ENCODE results near the gene KRTAP24-1.

The KRTAP24-1 gene, protein sequence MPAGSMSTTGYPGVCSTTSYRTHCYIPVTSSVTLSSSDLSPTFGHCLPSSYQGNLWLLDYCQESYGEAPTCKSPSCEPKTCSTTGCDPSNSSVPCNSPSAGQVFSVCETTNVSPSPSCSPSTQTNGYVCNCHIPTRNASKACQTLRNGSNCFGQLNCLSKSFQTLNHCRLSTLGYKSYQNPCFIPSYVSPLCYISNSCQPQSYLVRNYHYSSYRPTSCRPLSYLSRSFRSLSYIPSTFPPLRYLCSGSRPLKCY

DNA sequence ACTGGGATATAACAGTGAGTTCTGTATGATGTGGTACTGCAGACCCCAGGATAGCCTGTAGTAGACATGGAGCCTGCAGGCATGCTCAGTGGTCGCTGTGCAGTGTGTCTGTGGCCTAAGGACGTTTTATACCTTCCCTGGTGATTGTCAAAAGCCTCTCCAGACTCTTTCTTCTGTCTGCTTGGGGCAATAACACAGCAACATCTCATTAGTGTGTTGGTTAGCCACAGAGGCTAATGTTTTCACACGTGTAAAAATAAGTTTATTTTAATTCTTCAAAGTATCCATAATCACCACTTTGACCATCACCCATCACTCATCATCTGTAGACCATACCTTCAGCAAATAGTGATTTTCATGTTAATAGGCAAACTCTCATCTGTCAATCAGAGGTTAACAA is at the start of gene KRTAP24-1:
TSS of gene KRTAP24-1 (minus strand) at position 101 of the 400 bp plus-strand sequence. CDS start at position 83, 18 bp downstream.
- DNase-seq: no peak

DNA sequence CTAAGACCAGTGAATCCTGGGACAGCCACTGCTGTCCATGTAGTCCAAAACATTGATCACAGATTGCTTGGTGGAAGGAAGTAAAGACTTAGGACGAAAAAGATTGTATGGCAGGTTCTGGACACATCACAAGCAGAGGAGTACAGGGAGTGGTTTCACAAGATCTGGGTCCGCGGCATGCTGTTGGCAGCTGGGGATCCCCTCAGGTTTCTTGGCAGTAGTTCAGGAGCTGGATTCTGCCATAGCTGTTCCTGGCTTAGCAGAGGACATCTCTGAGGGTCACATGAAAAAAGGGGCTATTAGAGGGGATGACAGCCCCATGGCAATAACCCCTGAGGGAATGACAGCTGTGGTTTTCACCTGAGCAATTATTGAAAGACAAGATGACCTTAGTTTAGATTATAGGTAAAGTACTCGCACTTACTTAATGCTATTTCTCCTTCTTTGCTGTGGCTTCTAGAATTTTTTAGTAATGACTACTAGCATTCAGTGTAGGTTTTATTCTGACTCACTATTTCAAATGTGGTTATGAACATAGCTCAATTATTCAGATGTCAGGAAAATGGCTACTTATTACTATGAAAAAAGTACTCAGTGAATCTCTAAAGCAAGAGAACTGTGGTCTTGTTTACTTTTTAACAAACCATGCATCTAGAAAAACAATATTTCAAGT is 46.6 kb upstream of the KRTAP24-1 start:
- DNase-seq: no peak

DNA sequence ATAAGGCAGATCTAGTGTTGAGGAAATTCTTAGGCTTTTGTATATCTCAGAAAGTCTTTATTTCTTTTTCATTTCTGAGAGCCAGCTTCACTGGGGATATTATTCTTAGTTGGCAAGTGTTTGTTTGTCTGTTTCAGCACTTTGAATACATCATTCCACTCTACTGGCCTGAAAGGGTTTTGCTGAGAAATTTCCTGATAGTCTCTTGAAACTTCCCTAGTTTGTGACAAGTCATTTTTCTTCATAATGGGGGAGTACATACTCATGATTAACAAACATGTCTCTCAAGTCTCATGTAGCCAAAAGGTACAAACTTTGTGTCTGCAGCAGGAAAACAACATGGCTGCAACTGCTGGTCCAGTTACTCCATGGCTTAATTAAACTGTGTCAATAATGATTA is 43.6 kb upstream of the KRTAP24-1 start:
- DNase-seq: no peak

DNA sequence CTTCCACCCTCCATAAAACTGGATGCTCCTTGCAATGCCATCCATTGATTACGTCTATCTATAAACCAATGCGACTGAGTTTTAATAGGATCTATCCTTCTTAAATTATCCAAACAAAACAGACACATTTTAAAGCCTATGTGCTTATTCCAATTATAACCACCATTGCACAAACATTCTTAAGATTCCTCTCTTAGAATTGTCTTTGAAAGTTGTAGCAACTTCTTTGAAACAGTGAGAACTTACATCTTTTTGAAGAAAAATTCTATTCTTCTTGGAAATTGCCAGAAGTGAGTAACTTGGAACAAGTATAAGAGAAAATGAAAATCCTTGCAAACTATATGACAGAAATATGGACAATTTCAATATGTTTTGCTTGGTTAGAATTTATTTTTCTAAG is 37.5 kb upstream of the KRTAP24-1 start, which contains the start of gene KRTAP26-1:
TSS of gene KRTAP26-1 (minus strand) at position 101 of the 400 bp plus-strand sequence. CDS start 280 bp downstream, outside the sequence.
- DNase-seq: no peak

DNA sequence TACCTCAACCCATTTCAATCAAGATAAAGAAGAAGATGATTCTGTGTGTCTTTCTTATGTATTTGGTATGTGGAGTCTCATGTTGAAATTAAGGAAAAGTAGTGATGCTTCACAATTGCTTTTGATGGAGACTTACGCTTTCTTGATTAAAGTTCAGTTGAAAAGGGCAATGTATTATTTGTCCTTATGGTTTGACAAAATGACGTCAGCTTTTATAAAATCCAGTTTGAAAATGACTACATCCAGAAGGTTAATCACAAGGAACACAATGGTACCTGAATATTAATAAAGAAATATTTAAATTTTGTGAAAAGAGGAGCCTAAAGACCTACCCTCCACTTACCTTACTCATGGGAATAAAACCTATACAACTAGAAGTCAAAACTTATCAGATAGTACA is 33.0 kb upstream of the KRTAP24-1 start:
- DNase-seq: no peak

DNA sequence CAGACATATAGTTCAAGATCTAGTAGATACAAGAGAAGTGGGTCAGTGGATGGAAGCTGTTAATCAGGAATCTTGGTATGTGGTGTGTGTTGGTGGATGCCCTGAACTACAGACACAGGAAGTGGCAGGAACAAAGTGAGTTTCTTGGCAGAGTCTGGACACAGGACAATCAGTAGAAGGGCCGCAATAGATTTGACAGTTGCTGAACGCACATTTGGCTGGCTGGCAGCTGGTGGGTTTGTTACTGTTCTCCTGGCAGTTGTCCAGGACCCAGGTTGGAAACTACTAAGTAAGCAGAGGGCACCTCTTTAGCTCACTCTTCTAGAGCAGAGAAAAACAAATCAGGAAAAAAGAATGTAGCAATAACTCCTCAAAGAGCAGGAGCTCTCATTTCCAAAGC is 24.1 kb upstream of the KRTAP24-1 start:
- DNase-seq: no peak

DNA sequence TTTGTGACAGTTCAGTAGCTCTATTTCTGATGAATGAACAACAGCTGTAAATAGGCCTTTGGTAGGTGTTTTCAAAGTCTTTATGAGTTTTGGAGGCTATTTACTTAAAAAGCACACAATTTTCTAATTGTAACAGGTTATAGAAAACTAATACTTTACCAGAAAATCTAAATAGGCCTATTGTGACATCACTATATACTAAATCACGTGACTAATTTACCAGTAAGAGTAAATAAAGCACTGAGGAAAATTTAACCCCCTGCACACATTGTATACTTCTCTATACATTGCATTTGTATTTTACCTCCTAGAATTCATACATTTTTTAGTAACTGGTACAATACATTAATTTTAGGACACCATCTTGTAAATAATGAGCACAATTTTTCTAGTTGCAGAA is 22.4 kb upstream of the KRTAP24-1 start:
- no peak for DNase-seq

DNA sequence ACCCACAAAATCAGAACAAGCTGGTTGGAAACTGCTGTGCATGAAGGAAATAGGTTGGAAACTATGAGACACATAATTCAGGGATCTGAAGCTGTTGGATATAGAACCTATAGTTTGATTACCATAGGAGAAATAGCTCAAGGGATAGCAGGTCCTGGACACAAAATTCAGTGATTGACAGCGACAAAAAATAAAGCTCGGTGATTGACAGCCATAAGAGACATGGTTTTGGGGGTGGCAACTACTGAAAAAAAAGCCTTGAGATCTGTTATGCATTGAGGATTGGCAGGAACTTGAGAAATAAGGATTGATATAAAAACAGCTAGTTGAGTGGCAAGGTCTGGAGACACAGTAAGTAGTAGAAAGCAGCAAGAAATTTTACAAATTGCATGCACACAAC is 6.5 kb upstream of the KRTAP24-1 start, which contains the start of gene KRTAP25-1:
TSS of gene KRTAP25-1 (minus strand) at position 300 of the 400 bp plus-strand sequence. CDS start at position 276, 24 bp downstream.
- DNase-seq: no peak

DNA sequence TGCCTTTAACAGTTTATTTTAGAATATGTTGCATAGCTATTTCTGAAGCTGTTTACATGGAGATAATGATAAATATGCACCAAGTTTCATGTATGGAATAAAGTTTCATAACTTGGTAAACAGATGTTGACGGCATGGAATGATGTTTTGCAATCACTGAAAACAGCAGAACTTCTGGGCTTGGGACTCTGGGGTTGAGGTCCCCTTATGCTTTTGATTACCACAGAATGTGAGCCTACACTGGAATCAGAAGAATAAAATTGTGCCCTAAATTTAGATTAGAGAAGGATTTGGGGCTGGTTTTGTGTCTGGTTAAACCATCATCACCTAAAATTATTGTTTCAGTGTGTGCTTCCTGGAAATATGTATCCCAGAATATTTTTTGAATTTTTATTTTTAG is 11.1 kb downstream of the KRTAP24-1 start:
- no peak for DNase-seq

DNA sequence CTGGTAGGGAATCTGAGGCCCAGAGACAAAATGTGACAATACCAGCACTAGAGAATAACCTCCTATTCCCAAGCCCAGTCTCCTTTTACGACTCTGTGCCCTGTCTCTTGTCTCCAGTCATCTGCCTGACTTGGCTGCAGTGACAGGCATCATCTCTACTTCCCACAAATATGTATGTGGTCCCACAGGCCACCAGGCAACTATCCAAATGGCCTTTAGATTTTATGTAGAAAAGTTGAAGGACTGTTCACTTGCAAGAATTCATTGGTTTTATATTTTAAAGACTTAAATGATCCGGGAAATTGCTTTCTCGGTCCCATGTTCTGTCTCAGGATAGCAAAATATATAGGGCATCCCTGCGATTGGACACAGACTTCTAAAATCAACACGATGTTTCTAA is 11.6 kb downstream of the KRTAP24-1 start:
- no peak for DNase-seq

DNA sequence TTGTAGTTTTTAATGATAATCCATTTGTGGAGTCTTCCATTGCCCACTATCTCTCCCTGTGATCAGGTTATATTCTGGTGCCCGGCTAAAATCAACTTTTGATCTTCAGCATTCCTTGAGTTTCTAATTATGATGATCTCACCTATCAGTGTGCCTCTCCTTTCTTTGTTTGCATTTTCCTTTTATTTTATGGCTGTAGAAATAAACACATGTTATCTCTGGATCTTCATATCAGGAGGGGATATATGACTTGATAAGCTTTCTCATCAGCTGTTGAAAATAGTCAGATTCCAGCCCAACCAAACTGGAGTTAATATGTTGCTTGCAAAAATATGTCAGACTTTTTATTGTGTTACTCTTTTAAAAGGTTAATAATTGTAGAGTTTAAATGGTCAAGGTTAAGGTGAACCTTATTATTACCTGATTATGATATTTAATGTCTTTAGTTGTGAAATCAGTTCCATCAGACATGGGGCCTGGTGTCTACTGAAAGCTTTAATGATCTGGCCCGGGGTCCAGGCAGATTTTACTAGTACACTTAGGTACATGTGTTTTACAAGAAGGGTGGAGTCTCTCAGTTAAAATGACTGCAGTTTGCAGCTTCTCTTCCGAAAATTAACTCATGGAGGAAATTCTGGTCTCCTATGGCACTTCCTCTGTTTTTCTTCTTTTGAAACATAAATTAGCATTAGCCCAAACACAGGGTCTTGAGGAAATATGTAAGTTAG is 12.8 kb downstream of the KRTAP24-1 start:
- DNase-seq: no peak

DNA sequence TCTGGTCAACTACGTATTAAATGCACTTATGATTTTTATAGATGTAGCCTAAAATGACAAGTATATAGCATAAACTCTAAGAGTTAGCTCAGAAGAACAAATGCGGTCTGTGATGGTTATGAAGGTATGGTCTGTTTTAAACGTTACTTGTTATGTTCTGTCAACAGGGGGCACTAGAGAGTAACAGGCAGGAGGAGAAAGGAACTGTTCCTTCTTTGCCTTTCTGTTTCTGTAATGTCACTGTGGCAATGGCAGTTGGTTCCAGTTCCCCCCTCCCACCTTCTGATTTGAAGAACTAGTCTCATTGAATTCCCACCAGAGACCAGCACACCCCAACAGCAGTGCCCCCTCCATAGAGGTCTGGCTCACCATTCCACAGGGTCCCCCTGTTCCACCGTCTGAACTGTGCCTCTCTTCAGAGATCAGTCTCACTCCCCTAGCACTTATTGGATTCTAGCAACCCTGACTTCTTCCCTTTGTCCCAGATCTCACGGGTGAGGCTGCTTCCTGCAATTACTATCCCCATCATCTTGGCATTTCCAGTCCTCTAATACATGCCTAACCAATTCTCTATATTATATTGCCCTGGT is 14.0 kb downstream of the KRTAP24-1 start:
- peak; percentile 39 to 49 for DNase-seq

DNA sequence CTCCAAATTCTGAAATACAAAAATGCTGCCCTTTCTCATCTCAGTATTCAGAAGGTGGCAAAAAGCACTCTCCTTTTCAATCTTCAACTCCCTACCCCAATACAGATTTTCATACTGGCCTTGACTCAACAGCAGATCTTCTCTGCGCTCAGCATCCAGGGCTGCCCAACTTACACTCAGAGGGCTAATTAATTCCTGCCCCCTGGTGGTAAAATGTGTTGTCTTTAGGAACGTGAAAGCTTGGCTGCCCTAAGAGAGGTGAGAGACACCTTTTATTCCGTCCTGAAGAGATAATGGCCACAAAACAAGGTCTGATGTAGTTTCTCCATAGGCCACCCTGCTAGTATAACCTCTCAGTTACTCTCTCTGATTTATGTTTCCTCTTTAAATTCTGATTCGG is 25.0 kb downstream of the KRTAP24-1 start:
- DNase-seq: peak; percentile 21 to 24

DNA sequence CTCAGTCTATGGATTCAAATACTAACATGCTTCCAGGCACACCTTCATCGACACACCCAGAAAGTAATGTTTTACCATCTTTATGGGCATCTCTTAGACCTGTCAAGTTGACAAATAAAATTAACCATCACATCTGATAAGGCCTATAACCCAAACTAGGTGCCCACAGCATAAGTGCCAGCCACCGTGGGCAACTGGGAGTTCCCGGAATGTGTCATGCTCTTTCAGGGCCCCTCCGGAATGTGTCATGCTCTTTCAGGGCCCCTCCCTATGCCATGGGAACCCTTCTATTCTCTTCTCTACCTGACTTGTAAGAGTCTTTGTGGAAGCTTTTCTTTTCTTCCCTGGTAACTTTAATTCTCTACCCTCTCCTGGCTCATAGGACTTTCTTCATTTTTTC is 26.6 kb downstream of the KRTAP24-1 start:
- DNase-seq: no peak

DNA sequence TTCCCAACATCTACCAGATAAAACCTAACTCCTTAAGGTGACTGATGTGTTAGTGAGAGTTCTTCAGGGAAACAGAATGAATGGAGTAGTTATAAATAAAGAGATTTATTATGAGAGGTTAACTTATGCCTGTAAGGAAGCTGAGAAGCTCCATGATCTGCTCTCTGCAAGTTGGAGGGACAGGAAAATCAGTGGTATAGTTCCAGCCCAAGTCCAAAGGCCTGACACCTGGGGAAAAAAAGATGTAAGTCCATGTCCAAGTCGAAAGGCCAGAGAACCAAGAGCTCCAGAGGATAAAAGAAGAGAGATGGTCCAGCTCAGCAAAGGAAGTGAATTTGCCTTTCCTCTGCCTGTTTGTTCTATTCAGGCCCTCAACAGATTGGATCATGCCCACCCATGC is 27.1 kb downstream of the KRTAP24-1 start:
- DNase-seq: no peak

DNA sequence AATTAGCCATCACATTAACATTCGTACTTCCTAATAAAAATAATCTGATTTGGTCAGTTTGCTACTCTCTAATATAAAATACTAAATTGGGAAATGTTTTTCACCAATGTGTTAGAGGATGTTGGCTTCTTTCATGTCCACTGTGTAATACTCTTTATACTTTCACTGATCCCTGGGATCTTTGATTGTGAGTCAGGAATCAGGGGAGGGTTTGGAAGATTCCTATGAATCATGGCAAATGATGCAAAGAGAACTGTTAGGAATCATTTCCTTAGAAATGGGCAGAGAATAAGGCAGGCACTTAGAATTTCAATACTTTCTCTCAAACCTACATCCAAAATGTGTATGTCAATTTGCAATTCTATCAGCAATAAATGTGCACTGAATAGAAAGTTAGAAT is 31.0 kb downstream of the KRTAP24-1 start:
- DNase-seq: no peak

DNA sequence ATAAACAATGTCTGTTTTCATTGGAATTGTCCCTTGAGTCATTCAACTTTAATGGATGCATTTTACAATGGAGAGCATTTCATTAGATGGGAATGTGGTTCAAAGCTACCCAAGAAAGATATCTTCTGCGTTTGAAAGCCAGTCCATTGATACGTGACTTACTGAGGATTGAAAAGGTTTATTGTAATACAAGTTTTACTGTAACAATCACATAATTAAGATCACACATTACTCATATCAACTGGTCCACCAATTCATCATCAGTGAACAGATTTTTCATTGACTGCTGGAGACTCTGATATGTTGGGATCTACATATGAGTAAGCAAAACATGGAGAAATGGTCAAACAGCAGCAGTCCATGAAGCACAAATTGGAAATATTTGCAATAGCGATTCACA is 32.8 kb downstream of the KRTAP24-1 start:
- no peak for DNase-seq

DNA sequence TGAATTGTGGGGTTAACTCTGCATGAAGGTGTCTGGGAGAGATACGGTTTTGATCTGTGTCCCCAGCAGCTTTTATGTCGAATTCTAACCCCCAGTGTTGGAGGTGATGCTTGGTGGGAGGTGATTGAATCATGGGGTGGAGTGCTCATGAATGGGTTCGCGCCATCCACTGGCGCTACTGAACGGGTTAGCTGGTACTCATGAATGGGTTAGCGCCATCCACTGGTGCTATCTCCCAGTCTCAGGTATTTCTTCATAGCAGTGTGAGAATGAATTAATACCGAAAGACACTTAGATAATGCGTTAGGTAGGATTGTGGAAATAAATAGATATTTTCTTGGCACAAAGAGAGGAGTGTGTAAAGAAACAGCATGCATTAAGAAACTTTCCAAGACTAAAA is 33.9 kb downstream of the KRTAP24-1 start:
- DNase-seq: no peak

DNA sequence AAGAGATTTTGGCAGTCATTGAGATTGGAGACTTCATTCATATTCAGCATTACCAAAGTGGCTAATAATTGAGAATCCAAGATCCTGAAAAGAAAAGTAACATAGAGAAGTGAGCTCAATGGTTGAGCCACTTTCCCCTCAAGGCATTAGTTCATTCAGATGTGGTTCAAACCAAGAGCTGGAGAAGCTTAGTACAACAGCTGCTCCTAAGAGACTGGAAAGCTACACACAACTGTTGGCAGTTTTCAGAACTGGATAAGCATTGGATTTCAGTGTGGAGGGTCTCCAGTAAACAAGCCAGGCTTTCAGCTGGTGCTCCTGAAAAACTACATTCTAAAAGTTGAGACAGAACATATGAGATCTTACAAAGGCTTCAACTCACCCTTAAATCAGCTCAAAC is 37.7 kb downstream of the KRTAP24-1 start:
- no peak for DNase-seq

DNA sequence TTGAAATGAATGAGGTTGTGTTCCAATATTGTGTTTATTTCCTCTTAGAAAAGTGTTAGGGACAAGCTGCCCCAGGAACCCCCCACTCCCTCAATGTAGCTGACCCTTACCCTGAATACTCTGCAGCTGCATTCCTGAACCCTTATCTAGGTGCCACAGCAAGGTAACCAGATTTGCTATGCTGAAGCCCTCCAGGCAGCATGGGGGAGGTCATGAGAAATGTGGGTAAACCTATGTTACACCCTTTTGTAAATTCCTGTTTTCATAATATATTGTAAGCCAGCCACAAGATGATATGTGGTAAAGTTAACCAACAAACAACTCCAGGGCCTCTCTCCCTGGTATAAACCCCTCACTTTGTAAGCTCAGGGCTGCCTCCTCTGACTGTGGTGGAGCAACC is 39.1 kb downstream of the KRTAP24-1 start:
- DNase-seq: no peak

DNA sequence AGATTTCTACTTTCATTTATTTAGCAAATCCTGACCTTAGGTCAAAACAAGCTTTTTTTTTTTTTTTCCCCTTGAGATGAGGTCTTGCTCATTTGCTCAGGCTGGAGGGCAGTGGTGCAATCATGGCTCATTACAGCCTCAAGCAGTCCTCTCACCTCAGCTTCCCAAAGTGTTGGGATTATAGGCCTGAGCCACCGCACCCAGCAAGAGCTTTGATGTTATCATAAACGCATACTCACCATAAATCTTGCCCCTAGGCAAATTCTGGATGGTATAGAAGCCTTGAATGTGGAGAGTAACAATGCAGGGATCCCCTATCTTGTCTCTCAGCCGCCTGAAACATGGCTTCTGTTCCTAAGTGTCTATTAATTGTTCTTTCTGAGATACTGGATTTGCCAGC is 42.1 kb downstream of the KRTAP24-1 start:
- no peak for DNase-seq

DNA sequence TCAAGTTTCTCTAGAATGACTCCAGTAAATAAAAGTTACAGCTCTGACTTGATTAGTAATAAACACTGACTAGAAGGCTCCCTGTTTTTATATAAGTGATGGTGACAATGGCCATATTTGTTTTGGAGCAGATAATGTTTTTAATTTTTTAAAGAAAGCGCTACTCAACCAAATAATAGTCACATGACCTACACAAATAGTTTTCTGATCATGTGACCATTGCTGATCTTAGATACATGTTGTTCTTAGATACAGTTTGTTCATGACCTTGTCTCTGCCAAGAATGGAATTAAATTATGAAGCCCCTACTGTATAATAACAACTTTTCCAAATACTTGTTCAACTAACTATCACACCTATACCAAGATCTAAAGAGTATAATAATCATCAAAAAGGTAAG is 44.6 kb downstream of the KRTAP24-1 start:
- no peak for DNase-seq

DNA sequence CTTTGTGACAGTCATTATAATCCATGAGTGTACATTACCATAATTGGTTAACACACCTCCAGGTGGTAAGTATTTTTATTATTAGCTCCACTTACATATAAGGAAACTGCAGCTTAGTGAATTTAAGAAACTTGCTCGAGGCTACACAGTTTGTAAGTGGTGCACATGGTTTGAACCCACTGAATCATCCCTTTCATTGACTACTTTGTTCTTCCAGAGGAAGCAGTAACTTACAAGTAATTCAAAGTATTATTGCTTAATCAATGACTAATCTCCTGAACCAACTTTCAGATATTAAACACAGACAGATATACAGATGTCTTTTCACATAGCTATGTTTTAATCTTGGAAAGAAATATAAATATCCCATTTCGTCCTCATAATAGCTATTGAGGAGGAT is 48.1 kb downstream of the KRTAP24-1 start:
- DNase-seq: no peak

DNA sequence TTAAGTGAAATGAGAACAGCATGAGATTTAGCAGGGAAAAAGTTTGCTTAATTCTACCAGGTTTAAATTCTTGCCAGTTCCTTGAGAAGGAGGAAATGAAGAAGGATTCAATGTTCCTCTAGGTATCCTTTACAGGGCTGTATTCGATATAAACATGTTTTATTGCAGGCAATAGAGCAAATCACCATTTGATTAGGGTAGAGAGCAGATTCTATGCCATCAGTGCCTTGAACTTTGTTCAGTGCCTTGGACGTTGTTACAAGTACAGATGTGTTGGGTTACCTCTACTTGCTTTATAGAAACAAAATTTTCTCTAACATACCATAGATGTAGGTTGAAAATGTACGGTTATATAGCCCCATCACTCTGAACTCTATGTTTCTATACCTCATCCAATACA is 48.7 kb downstream of the KRTAP24-1 start:
- no peak for DNase-seq

All from Kasumi-1 (cell line).